Activated T-cell treated with anti-CD3 and anti-CD28 coated beads for 4 hours (primary cell): Measurements from ENCODE around the gene PPM1L.

ENCODE experiments used
- DNase-seq: peaks from one replicate; pipeline ENCODE4 v3.0.0-alpha.2; 2020

Gene PPM1L

GRCh38 chr3:161107311-161107710 lies 351.3 kb downstream of the PPM1L start:
- no peak for DNase-seq

- DNase-seq, result no peak
Measured at GRCh38 chr3:161108840-161109239, 352.8 kb downstream of the PPM1L start.

GRCh38 chr3:161117646-161118045 lies 361.6 kb downstream of the PPM1L start:
- no peak for DNase-seq

GRCh38 chr3:161126495-161126894 lies 370.5 kb downstream of the PPM1L start:
- no peak for DNase-seq
